Panc1 (cell line): Measurements from ENCODE around the gene TTC9C. TPM values are rescaled to one million over a fixed set of nuclear protein-coding genes. Genes with fewer than 3 reads are reported as not detected.
"Not testable (repeated sequence)": the region's sequence is repeated elsewhere in the genome, so short reads cannot be mapped to it uniquely, and the experiment has no call there.

Source experiments
- ATAC-seq: fragments of 200-7000 bp; cut with Tn5 transposase; 2 replicates; pipeline ENCODE4 v1.9.1; 2020; ENCODE audit warnings: mild to moderate bottlenecking, moderate library complexity
- BruUV-seq: library from RNA; stranded (reverse); fragments of 400-500 nt; replicated peaks from 2 replicates; lab custom pipeline; 2021; lab: Mats Ljungman, UMichigan
- CTCF ChIA-PET: fragments of 300-600 bp; sonication (Branson Sonifier 250); formaldehyde crosslinking; loops from one replicate; lab custom pipeline; 2022; ENCODE audit warnings: antibody characterized with exemption; lab: Charles Lee
- POLR2A ChIA-PET: fragments of 300-600 bp; sonication (Branson Sonifier 250); formaldehyde crosslinking; loops from one replicate; lab custom pipeline; 2022; ENCODE audit warnings: antibody characterized with exemption; lab: Charles Lee
- DNase-seq: peaks from one replicate; pipeline ENCODE4 v3.0.0-alpha.2; 2010; ENCODE audit warnings: low read depth, low spot score
- H3K27ac ChIP-seq: 2 replicates; pipeline ENCODE4 v1.5.1; 2011; ENCODE audit warnings: mild to moderate bottlenecking, low read length, inconsistent platforms
- H3K27me3 ChIP-seq: fragments of 200-500 bp; sonication (Bioruptor generic); 2 replicates; pipeline ENCODE4 v1.6.0; 2014; ENCODE audit warnings: low read length, inconsistent platforms; ENCODE audit not compliant: control insufficient read depth, insufficient read depth
- H3K36me3 ChIP-seq: fragments of 200-500 bp; sonication (Bioruptor generic); 2 replicates; pipeline ENCODE4 v1.5.1; 2014; ENCODE audit warnings: inconsistent platforms, mild to moderate bottlenecking, low read length, moderate library complexity; ENCODE audit not compliant: control insufficient read depth, insufficient read depth
- H3K4me1 ChIP-seq: 2 replicates; pipeline ENCODE4 v1.5.1; 2011; ENCODE audit warnings: inconsistent platforms, mild to moderate bottlenecking, low read length, moderate library complexity; ENCODE audit not compliant: control insufficient read depth, insufficient read depth
- H3K4me3 ChIP-seq, 2 experiments: 2 replicates each; pipeline ENCODE4 v1.5.1; 2011 to 2012; ENCODE audit warnings: low read depth in 2 of 2, low read length in 2 of 2, mild to moderate bottlenecking in 2 of 2, inconsistent platforms in 1 of 2, moderate library complexity in 1 of 2
- H3K9me3 ChIP-seq: fragments of 200-500 bp; sonication (Bioruptor generic); 2 replicates; pipeline ENCODE4 v1.5.1; 2014; ENCODE audit warnings: low read depth, mild to moderate bottlenecking, inconsistent platforms, low read length, moderate library complexity; ENCODE audit not compliant: control insufficient read depth, insufficient read depth
- POLR2AphosphoS5 ChIP-seq: IDR thresholded peaks from 2 replicates; pipeline ENCODE4 v1.6.1; 2012; ENCODE audit warnings: mild to moderate bottlenecking, low read depth, low read length, moderate library complexity
- SIN3A ChIP-seq: IDR thresholded peaks from 2 replicates; pipeline ENCODE4 v1.6.1; 2012; ENCODE audit warnings: low read depth, mild to moderate bottlenecking, low read length, moderate library complexity, borderline replicate concordance; ENCODE audit not compliant: insufficient read depth
- TCF7L2 ChIP-seq: IDR thresholded peaks from 2 replicates; pipeline ENCODE4 v1.6.1; 2011; ENCODE audit warnings: mild to moderate bottlenecking, low read depth, low read length, inconsistent platforms
- in situ Hi-C: cut with HindIII; loops from 2 replicates; pipeline ENCODE4 v1.10.0; 2016; ENCODE audit warnings: low sequenced_read_pairs, low pct_unique_long_range_greater_than_20kb
- intact Hi-C: fragments of 100-400 bp; cut with micrococcal nuclease; formaldehyde crosslinking; loops from one replicate; pipeline ENCODE4 v1.10.0; 2022; ENCODE audit not compliant: unreplicated experiment
- total RNA-seq: library from RNA; stranded (reverse); gene quantifications from one replicate; pipeline ENCODE4 v1.2.1, GENCODE V29; 2021; ENCODE audit not compliant: unreplicated experiment
- TF ChIP-seq, protein P1 (sequence below): fragments of 450-650 bp; IDR thresholded peaks from 2 replicates; pipeline ENCODE4 v1.5.1; 2017; ENCODE audit warnings: mild to moderate bottlenecking
- TF ChIP-seq, protein P2 (sequence below), 2 experiments: IDR thresholded peaks; 2 replicates each; pipeline ENCODE4 v1.6.1; 2011 to 2012; ENCODE audit warnings: low read depth in 2 of 2, control low read depth in 1 of 2, low read length in 1 of 2, mild to moderate bottlenecking in 1 of 2, moderate library complexity in 1 of 2; ENCODE audit not compliant: insufficient read depth in 1 of 2

Gene TTC9C
- total RNA-seq, 1 experiment from 2014 or later: 39.4 TPM

DNA sequence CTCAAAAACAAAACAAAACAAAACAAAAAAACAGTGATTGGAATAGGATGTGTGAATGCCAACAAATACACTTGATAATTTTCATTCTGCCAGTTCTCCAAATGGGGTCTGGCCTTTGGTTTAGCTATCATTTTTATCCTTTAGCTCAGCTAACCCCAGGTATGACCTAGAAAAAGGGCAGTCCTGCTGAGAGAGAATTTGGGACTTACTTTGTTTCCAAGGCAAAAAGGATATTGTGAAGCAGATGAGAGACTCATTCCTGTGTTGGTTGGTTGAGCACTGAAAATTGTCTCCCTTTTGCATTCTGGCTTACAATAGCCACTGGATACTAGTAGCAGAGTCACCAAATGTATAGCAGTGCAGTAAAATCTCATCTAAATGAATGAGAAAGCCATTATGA is 8.9 kb downstream of the TTC9C start:
- H3K4me3 ChIP-seq: no peak overlapping the region
- peaks cover 17% of the 10 kb centered on the region for H3K36me3 ChIP-seq
- DNase-seq (no peak), ATAC-seq (no peak)
- no peaks in the 10 kb centered on the region for H3K4me1 ChIP-seq
- intact Hi-C loops (no loop called here), in situ Hi-C loops (no loop called here)
- BruUV-seq: no TSS peak
- TF ChIP-seq TCF7L2: no peak
- no peak for TF ChIP-seq SIN3A
- TF ChIP-seq, protein P1, sequence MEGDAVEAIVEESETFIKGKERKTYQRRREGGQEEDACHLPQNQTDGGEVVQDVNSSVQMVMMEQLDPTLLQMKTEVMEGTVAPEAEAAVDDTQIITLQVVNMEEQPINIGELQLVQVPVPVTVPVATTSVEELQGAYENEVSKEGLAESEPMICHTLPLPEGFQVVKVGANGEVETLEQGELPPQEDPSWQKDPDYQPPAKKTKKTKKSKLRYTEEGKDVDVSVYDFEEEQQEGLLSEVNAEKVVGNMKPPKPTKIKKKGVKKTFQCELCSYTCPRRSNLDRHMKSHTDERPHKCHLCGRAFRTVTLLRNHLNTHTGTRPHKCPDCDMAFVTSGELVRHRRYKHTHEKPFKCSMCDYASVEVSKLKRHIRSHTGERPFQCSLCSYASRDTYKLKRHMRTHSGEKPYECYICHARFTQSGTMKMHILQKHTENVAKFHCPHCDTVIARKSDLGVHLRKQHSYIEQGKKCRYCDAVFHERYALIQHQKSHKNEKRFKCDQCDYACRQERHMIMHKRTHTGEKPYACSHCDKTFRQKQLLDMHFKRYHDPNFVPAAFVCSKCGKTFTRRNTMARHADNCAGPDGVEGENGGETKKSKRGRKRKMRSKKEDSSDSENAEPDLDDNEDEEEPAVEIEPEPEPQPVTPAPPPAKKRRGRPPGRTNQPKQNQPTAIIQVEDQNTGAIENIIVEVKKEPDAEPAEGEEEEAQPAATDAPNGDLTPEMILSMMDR: no peak
- no peak for TF ChIP-seq POLR2AphosphoS5
- TF ChIP-seq, protein P2, sequence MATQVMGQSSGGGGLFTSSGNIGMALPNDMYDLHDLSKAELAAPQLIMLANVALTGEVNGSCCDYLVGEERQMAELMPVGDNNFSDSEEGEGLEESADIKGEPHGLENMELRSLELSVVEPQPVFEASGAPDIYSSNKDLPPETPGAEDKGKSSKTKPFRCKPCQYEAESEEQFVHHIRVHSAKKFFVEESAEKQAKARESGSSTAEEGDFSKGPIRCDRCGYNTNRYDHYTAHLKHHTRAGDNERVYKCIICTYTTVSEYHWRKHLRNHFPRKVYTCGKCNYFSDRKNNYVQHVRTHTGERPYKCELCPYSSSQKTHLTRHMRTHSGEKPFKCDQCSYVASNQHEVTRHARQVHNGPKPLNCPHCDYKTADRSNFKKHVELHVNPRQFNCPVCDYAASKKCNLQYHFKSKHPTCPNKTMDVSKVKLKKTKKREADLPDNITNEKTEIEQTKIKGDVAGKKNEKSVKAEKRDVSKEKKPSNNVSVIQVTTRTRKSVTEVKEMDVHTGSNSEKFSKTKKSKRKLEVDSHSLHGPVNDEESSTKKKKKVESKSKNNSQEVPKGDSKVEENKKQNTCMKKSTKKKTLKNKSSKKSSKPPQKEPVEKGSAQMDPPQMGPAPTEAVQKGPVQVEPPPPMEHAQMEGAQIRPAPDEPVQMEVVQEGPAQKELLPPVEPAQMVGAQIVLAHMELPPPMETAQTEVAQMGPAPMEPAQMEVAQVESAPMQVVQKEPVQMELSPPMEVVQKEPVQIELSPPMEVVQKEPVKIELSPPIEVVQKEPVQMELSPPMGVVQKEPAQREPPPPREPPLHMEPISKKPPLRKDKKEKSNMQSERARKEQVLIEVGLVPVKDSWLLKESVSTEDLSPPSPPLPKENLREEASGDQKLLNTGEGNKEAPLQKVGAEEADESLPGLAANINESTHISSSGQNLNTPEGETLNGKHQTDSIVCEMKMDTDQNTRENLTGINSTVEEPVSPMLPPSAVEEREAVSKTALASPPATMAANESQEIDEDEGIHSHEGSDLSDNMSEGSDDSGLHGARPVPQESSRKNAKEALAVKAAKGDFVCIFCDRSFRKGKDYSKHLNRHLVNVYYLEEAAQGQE (IDR thresholded peaks at IDR 0.05; ENCODE audit: insufficient read depth in 1 of 2, low read depth in 2 of 2, low read length in 1 of 2): no peak
- no peaks in the 10 kb centered on the region for H3K27me3 ChIP-seq
- no peak overlapping the region for H3K27ac ChIP-seq
- H3K9me3 ChIP-seq: no peaks in the 10 kb centered on the region
- ChIA-PET POLR2A (no interaction called here), CTCF (no interaction called here)

DNA sequence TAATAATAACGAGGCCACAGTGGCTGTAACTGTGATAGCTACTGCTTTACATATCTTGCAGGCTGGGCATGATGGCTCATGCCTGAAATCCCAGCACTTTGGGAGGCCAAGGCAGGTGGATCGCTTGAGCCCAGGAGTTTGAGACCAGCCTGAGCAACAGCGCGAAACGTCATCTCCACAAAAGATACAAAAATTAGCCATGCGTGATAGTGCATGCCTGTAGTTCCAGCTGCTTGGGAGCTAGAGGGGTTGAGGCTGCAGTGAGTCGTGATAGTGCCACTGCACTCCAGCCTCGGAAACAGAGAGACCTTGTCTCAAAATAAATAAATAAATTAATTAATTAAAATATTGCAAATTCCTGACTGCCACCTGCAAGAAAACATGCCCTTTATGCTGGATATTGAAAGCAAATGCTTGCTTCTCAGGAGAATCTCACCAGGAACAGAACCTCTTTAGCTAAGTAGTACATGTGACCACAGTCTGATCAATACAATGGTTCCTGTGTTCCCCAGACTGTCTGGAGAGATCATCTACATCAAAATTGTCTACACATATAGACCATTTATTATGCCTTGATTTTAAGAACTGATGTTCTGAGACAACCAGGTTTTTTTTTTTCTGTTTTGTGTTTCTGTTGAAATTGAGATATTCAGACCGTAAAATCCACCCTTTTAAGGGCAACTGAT is 19.3 kb downstream of the TTC9C start:
- Histone ChIP-seq H3K36me3 (no peaks in the 10 kb centered on the region), H3K4me1 (no peaks in the 10 kb centered on the region; the same call in 1 of the 2 replicates), H3K27ac (no peak overlapping the region), H3K4me3 (no peak overlapping the region), H3K9me3 (no peaks in the 10 kb centered on the region), H3K27me3 (no peaks in the 10 kb centered on the region)
- in situ Hi-C loops: no loop called here
- BruUV-seq: no TSS peak
- TF ChIP-seq SIN3A (no peak), TCF7L2 (no peak), POLR2AphosphoS5 (no peak)
- TF ChIP-seq, protein P2 (IDR thresholded peaks at IDR 0.05; ENCODE audit: insufficient read depth in 1 of 2, low read depth in 2 of 2, low read length in 1 of 2): no peak
- TF ChIP-seq, protein P1: no peak
- POLR2A ChIA-PET: interaction anchor here (0.7 kb wide), 1 partner anchor 79 kb away, joined by 3 read pairs; no protein-coding TSS in a partner anchor
- CTCF ChIA-PET: interaction anchor here (0.6 kb wide), 1 partner anchor 21 kb away, joined by 4 read pairs; no protein-coding TSS in a partner anchor
- intact Hi-C loops: no loop called here
- ATAC-seq (no peak), DNase-seq (no peak)

DNA sequence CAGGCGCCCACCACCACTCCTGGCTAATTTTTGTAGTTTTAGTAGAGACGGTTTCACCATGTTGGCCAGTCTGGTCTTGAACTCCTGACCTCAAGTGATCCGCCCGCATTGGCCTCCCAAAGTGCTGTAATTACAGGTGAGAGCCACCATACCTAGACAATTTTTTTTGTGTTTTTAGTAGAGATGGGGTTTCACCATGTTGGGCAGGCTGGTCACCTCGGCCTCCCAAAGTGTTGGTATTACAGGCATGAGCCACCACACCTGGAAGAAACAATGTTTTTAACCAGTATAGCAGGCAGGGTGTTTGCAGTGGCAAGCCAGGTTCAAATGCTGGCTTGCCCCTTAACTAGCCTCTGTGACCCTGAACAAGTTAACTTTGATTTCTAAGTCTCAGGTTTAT is 21.6 kb downstream of the TTC9C start:
- CTCF ChIA-PET, BruUV-seq, H3K9me3 ChIP-seq, H3K4me3 ChIP-seq, in situ Hi-C loops, H3K36me3 ChIP-seq, H3K27me3 ChIP-seq, DNase-seq, ATAC-seq, H3K4me1 ChIP-seq, H3K27ac ChIP-seq: not testable (repeated sequence)
- POLR2A ChIA-PET: interaction anchor here (0.6 to 0.7 kb wide), 2 partner anchors 90 to 326 kb away, joined by 3 to 14 read pairs; no protein-coding TSS in a partner anchor
- intact Hi-C loops: loop anchor here (5.0 kb wide), 1 partner anchor 422 kb away; no protein-coding TSS in a partner anchor
